HepG2 (cell line): ENCODE results near the gene DNAJB12. TPM values are rescaled to one million over a fixed set of nuclear protein-coding genes. Genes with fewer than 3 reads are reported as not detected.

ENCODE experiments used
- DMAP1 ChIP-seq: IDR thresholded peaks from 2 replicates; pipeline ENCODE4 v1.6.1; 2016
- HOXD1 ChIP-seq: sonication (generic); formaldehyde crosslinking; IDR thresholded peaks from 2 replicates; pipeline ENCODE4 v1.5.0; 2020; ENCODE audit warnings: missing genetic modification reagents
- KLF12 ChIP-seq: sonication (generic); formaldehyde crosslinking; IDR thresholded peaks from 2 replicates; pipeline ENCODE4 v1.4.0; 2020; ENCODE audit warnings: missing genetic modification reagents, borderline replicate concordance
- LBX2 ChIP-seq: sonication (generic); formaldehyde crosslinking; IDR thresholded peaks from 2 replicates; pipeline ENCODE4 v1.5.0; 2020; ENCODE audit warnings: missing genetic modification reagents, mild to moderate bottlenecking, borderline replicate concordance
- MED8 ChIP-seq: sonication (generic); formaldehyde crosslinking; IDR thresholded peaks from 2 replicates; pipeline ENCODE4 v1.8.1; 2023; ENCODE audit warnings: mild to moderate bottlenecking, missing genetic modification reagents; ENCODE audit not compliant: insufficient replicate concordance
- NFATC3 ChIP-seq: sonication (generic); formaldehyde crosslinking; IDR thresholded peaks from 2 replicates; pipeline ENCODE4 v1.5.1; 2020; ENCODE audit warnings: mild to moderate bottlenecking, missing genetic modification reagents
- POLR2G ChIP-seq: fragments of 200-400 bp; formaldehyde crosslinking; IDR thresholded peaks from 2 replicates; pipeline ENCODE4 v1.6.1; 2018; ENCODE audit warnings: mild to moderate bottlenecking, low read depth, low read length, moderate library complexity
- RFX1 ChIP-seq: fragments of 450-650 bp; IDR thresholded peaks from 2 replicates; pipeline ENCODE4 v1.6.1; 2017
- RFX3 ChIP-seq: IDR thresholded peaks from 2 replicates; pipeline ENCODE4 v1.6.1; 2016; ENCODE audit warnings: missing biosample characterization, missing genetic modification reagents
- SMARCE1 ChIP-seq: fragments of 450-650 bp; IDR thresholded peaks from 2 replicates; pipeline ENCODE4 v1.6.1; 2017; ENCODE audit warnings: borderline replicate concordance
- SNAPC2 ChIP-seq: sonication (generic); formaldehyde crosslinking; IDR thresholded peaks from 2 replicates; pipeline ENCODE4 v1.8.1; 2022; ENCODE audit warnings: mild to moderate bottlenecking, missing genetic modification reagents
- TRIM22 ChIP-seq: fragments of 450-650 bp; IDR thresholded peaks from 2 replicates; pipeline ENCODE4 v1.6.1; 2017
- ZBTB14 ChIP-seq: sonication (generic); formaldehyde crosslinking; IDR thresholded peaks from 2 replicates; pipeline ENCODE4 v1.4.0; 2020; ENCODE audit warnings: missing genetic modification reagents
- ZBTB44 ChIP-seq: sonication (generic); formaldehyde crosslinking; IDR thresholded peaks from 2 replicates; pipeline ENCODE4 v1.4.0; 2020; ENCODE audit warnings: missing genetic modification reagents
- ZNF256 ChIP-seq: sonication (generic); formaldehyde crosslinking; conservative IDR thresholded peaks from 2 replicates; pipeline ENCODE4 v1.4.0; 2020; ENCODE audit warnings: missing genetic modification reagents
- ZNF407 ChIP-seq: sonication (generic); formaldehyde crosslinking; IDR thresholded peaks from one replicate; pipeline ENCODE4 v1.5.1; 2020; ENCODE audit warnings: mild to moderate bottlenecking, missing genetic modification reagents; ENCODE audit errors: not compliant biosample characterization
- ZNF430 ChIP-seq: sonication (generic); formaldehyde crosslinking; IDR thresholded peaks from 2 replicates; pipeline ENCODE4 v1.9.0; 2021; ENCODE audit warnings: mild to moderate bottlenecking, missing genetic modification reagents
- ZNF605 ChIP-seq: sonication (generic); formaldehyde crosslinking; IDR thresholded peaks from 2 replicates; pipeline ENCODE4 v1.8.0; 2022; ENCODE audit warnings: mild to moderate bottlenecking, missing genetic modification reagents
- polyA plus RNA-seq, 8 experiments: library from polyadenylated mRNA; depleted of rRNA in 3 of 8; stranded (reverse) in 7 of 8; unstranded in 1 of 8; fragments of >200 nt; fragmentation: Illumina TruSeq in 4 of 8; extraction: Trizol in 4 of 8; gene quantifications; 2 replicates each; pipeline versions ENCODE4 v1.2.1 to v1.2.3, GENCODE V29; 2011 to 2016; ENCODE audit warnings: low read depth in 4 of 8, missing spikeins in 1 of 8, mixed read lengths in 1 of 8; ENCODE audit not compliant: insufficient read depth in 1 of 8
- total RNA-seq, 5 experiments: library from RNA; depleted of rRNA; stranded (reverse); fragments of >200 nt; fragmentation: Illumina TruSeq; extraction: Trizol; gene quantifications; 2 replicates each; pipeline ENCODE4 v1.2.3, GENCODE V29; 2016; ENCODE audit warnings: low read depth in 1 of 5

Gene DNAJB12
- total and polyA plus RNA-seq, 2 of the 13 experiments (the other 11 are each of a cell fraction or from before 2014, with no cell fraction given): 10.8 to 18.2 TPM

- TF ChIP-seq TRIM22: no peak
- no peak for TF ChIP-seq ZNF256 (CRISPR knock-in tag)
- TF ChIP-seq DMAP1 (CRISPR knock-in tag): no peak
- TF ChIP-seq SMARCE1: no peak
- TF ChIP-seq KLF12 (CRISPR knock-in tag): no peak
- TF ChIP-seq SNAPC2 (CRISPR knock-in tag): no peak
- TF ChIP-seq ZBTB44 (CRISPR knock-in tag): no peak
- TF ChIP-seq LBX2 (CRISPR knock-in tag): 0 out of 2 replicates have a peak, but pooled peaks have one; percentile 9
- no peak for TF ChIP-seq ZBTB14
- no peak for TF ChIP-seq HOXD1
- no peak for TF ChIP-seq ZNF605 (CRISPR knock-in tag)
- no peak for TF ChIP-seq MED8
- no peak for TF ChIP-seq NFATC3 (CRISPR knock-in tag)
- no peak for TF ChIP-seq ZNF430 (CRISPR knock-in tag)
- TF ChIP-seq ZNF407: no peak
- 0 out of 2 replicates have a peak, but pooled peaks have one; percentile 20 for TF ChIP-seq POLR2G
- TF ChIP-seq RFX3: peak; percentile 49; the same call in 1 of the 2 replicates
- TF ChIP-seq RFX1: peak; percentile 55
These were observed 20.4 kb downstream of the DNAJB12 start (continued) for GRCh38 chr10:72334196-72334824.
